Stimulated activated naive CD4-positive, alpha-beta T cell (primary cell): Measurements from ENCODE around the gene NAA16.

ENCODE experiments used
- DNase-seq, 6 experiments: peaks; one replicate each; lab custom pipeline; 2025; lab: John Stamatoyannopoulos, UW

Gene NAA16

DNA sequence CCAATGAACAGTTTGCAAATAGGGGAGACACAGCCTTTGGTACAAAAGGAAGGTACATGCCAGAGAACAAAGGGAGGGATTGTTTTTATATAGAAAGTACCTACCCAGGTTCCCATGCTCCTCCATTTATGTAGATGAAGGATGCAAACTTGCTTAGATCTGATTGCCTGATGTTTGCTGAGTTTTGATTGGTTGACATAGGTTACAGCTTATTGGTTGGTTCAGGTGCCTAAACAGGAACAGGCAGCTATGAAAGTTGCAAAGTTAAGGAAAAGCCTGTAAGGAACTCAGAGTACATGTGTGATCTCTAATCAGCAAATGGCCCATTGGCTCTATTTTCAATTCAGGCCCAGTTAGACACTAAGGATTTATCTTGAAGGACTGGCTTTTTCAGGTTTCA is 6.5 kb upstream of the NAA16 start:
- DNase-seq: no peak

DNA sequence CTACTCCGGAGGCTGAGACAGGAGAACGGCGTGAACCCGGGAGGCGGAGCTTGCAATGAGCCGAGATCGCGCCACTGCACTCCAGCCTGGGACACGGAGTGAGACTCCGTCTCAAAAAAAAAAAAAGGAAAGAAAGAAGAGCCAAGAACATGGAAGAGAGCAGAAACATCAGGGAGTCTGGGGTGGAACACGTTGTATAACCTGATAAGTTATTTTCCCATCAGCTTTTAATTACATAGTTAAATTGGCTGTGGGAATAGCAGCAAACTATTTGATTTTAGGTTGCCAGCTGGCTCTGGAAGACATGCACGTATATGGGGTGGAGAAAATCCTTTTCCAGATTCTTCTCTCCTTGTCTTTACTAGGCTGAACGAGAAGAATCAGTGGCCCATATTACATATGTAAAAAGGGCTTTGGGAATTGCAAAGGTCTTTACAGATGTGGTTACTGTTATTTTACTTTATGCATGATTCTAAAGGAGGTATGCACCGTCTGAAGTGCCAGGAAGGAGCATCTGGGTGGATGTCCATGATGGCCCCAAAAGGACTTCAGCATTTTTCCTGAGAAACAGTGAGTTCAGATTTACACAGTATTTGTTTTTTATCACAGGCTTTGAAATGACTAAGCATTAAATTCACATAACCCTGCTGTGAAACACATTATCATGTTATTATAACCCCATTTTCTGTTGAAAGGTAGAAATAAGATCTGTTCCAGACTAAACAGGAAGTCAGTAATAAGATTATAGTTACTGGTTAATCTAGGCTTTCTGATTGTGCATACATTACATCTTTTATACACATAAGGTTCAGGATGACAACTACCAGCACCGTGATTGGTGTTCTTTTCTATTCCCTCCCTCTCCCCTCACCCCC is 4.6 kb upstream of the NAA16 start:
- no peak for DNase-seq

DNA sequence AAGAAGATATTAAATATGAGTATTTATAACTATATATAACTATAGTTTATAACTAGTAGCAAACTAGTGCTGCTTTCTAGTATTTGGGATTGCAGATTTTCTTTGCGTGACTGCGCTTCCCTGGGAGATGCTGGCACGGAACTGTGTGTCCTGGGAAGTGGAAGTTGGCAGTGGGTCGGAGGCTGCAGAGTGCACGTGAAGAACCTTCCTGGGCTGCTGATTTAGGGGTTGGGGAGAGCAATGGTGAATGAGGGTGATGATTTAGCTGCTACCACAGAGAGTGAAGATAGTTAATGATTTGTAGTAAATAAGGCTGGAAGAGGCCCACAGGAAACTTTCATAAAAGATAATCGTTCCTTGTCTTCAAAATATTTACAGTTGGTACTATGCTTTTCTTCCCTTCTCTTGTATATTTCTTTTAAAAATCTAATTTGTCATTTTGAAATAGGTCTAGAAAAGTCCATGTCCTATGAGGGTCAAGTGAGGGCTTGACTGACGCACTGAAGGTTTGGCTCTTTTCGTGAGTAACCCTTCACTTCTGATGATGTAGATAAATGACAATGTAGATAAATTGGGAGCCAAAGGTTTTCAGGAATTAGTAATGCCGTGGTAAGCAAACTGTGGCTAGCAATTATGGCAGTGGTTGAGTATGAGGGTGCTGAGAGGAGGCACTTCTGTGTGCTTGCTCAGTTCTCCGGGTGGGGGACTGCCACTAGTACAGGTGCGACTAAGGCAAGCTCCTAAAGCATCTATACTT is 3.0 kb upstream of the NAA16 start:
- no peak for DNase-seq

DNA sequence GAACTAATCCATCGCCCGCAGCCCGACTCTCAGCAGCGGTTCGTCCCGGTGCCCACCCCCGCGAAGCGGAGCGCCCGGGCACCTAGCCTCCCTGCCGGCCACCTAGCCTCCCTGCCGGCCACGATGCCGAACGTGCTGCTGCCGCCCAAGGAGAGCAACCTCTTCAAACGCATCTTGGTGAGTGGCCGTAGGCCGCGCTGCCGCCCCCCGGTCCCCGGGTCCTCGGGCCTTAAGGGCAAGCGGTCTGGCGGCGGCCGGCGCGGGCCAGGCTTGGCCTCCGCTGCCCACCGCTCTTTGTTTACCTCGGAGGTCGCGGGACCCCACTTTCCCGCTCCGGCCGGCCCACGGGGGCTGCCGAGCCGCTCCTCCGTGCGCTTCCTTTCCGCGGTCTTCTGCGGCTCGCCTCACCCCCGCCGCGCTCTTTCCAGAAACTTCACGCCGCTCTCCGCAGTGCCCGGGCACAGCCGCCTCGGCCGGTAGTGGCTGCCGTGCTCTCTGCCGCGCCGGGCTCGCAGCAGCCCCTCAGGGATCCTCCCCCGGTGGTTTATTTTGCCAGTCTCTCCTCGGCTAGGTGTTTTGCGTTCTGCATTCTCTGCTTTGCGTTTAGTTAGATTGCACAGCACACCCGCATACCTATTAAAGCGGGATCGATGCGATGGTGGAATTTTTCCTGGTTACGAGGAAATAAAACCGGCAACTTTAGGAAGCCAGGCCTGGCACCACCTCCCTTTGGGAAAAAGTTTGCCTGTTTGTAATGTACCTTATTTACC is 524 bp downstream of the NAA16 start:
- peak; percentile 15 to 62 (median 47) for DNase-seq

DNA sequence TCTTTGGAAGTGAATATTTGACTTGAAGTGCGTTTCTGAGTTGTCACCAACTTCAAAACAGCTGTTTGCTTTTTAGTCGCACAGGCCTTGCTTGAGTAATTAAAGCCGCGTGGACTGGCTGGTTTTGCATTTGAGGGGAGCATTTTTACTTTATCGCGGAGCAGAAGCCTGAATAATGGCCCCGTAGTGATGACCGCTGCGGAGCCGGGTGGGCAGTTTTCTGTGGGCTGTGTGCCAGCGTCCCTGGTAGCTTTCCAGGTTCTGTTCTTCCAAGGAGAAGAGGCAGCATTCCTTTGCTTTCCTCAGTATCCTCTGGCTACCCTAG is 1.1 kb downstream of the NAA16 start:
- peak in 2 of 6 experiments; percentile 19 to 35 for DNase-seq

DNA sequence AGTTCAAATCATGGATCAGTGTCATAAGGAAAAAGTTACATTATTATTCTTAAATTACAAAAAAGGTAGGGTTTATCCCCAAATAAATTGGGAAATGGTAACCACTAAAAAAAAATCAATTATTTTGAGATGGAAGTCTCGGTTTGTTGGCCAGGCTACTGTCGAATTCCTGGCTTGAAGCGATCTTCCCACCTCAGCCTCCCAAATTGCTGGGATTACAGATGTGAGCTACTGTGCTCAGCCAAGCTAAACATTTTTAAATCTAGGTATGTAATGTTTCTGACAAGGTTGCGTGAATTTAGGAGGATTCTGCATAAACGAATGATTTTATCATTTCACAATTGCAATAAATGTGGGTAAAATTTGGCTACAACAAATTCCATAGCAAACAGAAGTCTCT is 2.0 kb downstream of the NAA16 start:
- no peak for DNase-seq

DNA sequence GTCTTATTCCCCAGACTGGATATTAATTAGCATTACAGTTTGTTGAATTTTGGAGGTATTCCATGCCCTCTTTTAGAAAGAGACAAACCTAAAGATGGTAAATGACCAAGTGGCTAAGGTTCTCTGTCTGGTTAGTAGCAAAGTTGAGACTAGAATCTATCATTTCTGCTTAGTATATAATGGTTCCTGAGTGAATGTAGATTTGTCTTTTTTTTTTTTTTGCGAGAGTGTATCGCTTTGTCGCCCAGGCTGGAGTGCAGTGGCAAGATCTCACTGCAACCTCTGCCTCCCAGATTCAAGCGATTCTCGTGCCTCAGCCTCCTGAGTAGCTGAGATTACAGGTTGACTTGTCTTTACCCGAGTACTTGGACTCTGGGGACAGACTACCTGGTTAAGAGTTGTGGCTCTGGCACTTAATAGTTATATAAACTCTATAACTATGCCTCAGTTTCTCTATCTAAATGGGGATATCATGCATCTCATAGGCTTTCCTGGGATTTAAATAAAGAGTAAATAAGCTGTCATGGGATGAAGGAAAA is 2.7 kb downstream of the NAA16 start:
- DNase-seq: peak in 1 of 6 experiments; percentile 13

DNA sequence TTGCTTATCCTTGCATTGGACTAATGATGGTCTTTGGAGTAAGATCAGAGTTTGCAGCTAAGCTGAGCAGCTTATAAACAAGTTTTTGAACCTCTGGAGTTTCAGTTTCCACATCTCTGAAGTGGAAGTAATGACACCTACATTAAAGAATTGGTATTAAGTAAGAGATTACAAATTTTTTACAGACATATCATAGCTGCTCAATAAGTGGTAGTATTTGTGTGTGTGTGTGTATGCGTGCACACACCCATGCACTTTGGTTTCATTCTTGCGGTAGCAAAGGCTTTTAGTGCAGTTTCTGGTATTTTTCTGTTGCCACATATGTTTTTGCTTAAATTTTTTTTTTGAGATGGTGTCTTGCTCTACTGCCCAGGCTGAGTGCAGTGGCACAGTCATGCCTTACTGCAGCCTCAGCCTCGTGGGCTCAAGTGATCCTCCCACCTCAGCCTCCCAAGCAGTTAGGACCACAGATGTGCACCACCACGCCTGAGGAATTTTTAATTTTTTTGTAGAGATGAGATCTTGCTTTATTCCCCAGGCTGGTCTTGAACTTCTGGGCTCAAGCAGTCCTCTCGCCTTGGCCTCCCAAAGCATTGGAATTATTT is 4.5 kb downstream of the NAA16 start:
- DNase-seq: peak in 1 of 6 experiments; percentile 3

DNA sequence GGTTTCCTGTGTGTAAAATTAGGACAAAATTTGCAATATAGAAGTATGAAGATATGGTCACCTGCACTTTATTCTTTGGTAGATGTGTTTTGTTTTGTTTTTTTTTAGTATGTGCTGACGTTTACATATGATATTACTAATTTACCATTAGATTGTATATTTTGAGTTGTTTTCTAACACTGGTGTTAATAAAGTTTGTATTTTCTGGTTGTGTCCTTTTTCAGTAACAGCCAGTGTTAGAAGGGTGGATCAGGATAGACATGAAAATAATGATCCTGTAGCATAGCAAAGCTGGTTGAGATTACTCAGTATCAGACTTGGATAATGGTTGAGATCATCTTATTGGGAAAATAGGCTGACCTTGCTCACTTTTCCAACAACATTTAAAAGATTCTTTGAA is 6.2 kb downstream of the NAA16 start:
- no peak for DNase-seq

DNA sequence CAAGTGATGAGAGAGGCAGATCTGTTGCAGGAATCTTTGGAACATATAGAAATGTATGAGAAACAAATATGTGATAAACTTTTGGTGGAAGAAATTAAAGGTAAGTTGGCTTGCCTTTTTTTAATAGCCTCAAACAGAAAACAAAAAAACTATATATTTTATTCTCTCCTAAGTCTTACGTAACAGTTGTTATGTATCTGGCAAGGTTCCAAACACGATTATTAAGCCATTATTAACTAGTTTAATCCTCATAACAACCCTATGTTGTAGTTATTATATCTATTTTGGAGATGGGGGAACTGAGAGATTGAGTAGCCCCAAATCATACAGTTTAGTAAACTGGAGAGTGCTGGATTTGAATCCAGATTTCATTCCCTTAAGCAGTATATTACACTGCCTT is 14.7 kb downstream of the NAA16 start:
- DNase-seq: no peak

DNA sequence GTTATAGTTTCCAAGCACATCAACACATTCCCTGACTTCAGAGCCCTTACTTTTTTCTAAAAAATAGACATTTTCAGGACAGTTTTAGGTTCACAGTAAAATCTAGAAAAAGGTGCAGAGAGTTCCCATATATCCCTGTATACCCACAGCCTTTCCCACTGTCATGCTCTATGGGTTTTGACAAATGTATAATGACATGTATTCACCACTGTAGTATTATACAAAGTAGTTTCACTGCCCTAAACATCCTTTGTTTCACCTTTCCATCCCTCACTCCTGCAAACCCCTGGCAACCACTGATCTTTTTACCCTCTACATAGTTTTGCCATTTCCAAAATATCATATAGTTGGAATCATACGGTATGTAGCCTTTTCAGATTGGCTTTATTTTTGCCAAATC is 15.6 kb downstream of the NAA16 start:
- no peak for DNase-seq

DNA sequence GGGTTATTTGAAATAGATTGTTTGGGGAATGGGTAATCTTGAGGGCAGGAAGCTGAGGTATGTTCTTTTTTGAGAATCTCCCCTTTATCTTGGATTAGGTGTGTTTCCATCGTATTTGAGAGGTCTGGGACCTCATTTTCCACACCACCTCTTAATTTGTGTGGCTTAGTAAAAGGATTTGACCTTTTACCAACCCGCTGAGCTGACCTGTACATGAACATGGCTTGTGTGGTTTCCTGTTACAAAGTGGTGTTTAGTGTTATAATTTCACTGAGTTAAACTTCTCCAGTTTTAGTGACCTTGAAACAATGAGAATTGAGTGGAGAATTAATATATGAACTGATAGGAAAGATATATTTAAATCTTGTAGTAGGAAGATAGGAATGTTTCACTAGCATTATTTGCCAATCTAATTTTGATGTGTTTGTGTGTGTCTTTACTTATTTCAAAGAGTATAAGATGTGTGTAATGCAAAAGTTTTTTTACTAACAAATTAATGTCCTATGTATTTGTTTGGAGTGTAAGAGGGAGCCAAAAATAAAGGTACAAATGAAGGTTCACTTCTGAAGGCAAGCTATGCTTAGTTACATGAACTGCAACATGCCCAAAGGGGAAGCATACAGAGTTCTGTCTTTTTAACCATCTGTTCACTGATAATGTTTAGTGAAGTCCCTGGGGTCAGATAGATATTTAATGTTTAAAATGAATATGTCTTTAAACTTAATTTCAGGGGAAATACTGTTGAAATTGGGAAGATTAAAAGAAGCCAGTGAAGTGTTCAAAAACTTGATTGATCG is 17.1 kb downstream of the NAA16 start:
- DNase-seq: no peak

DNA sequence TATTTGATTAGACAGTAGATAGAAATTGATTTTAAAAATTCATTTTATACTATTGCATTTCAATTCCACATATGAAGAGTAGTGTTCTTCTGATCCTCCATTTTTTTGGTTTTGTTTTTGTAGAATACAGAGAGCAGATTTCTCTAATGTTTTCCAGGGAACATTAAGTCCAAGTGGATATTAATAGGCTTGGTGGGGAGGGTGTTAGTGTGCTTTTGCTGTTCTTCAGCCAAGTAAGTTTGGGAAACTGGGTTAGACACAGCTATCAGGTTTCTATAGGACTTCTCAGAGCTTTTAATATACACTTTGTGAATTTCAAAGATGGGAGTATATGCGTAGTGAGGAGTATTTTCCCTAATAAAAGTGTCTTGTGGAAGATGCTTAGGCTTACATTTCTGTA is 21.8 kb downstream of the NAA16 start:
- no peak for DNase-seq

DNA sequence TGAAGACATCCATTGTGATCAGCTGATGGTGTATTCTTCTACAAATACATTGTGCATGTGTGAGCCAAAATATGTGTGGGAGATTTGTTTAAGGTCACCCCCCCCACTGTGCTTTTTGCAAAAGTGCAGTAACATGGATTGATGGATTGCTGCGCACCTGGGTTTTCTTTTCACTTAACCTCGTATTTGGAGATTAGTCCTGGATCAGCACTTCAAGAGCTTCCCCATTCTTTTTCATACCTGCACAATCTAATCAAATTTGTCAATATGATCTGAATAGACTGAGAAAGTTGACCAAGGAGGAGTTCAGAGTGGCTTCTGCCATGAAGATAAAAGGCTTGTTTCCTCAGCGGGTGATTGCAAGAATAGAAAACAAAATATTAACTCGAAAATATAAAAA is 23.7 kb downstream of the NAA16 start:
- no peak for DNase-seq

DNA sequence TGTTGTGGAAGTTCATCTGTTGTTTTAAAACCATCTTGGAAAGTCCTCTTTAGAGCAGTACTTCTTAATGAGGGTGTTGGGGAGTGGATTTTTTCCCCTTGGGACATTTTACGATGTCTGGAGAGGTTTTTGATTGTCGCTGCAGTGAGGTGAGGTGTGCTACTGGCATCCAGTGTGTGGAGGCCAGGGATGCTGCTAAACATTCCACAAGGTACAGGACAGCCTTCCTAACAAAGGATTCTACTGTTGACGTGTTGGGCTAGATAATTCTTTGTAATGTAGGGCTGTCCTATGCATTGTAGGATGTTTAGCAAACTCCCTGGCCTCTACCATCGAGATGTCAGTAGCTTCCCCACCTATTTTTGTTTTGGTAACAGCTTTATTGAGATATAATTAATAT is 33.3 kb downstream of the NAA16 start:
- DNase-seq: no peak

DNA sequence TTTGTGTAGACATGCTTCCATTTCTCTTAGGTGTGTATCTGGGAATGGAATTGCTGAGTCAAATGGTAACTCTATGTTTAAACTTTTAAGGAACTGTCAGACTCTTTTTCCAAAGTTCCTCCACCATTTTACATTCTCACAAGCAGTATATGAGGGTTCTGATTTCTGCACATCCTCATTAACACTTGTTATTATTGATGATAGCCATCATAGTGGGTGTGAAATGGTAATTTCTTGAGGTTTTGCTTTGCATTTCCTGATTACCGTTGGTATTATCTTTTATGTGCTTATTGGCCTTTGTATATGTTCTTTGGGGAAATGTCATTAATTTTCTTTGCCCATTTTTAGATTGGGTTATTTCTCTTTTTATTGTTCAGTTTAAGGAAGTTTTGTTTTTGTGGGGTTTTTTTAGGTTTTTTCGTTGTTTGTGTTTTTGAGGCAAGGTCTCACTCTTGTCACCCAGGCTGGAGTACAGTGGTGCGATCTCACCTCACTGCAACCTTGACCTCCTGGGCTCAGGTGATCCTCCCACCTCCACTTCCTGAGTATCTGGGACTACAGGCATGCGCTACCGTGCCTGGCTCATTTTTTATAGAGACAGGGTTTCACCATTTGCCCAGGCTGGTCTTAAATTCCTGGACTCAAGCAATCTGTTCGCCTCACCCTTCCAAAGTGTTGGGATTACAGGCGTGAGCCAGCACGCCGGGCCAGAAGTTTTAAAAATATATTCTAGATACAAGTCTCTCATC is 34.3 kb downstream of the NAA16 start:
- DNase-seq: no peak

DNA sequence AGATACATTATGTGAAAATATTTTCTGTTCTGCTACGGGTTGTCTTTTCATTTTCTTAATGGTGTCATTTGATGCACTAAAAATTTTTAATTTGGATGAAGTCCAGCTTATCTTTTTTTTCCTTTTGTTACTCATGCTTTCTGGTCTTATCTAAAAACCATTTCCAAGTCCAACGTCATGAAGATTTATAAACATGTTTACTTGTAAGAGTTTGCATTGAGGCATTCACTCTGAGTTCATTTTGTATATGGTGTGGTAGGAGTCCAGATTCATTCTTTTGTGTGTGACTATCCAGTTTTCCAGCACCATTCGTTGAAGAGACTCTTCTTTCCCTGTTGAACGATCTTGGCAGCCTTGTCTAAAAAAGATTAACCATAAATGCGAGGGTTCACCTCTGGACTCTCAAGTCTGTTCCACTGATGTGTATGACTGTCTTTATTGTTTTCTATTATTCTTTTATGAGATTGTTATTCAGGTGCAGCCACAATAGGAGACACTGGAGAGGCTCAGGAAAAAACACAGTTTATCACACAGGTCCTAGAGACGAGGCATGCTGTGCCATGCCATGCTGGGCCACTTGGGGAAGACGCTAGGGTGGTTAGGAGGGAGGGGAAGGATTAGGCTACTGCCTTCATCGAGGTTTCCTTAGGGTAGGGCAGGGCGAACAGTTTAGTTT is 35.0 kb downstream of the NAA16 start:
- no peak for DNase-seq

DNA sequence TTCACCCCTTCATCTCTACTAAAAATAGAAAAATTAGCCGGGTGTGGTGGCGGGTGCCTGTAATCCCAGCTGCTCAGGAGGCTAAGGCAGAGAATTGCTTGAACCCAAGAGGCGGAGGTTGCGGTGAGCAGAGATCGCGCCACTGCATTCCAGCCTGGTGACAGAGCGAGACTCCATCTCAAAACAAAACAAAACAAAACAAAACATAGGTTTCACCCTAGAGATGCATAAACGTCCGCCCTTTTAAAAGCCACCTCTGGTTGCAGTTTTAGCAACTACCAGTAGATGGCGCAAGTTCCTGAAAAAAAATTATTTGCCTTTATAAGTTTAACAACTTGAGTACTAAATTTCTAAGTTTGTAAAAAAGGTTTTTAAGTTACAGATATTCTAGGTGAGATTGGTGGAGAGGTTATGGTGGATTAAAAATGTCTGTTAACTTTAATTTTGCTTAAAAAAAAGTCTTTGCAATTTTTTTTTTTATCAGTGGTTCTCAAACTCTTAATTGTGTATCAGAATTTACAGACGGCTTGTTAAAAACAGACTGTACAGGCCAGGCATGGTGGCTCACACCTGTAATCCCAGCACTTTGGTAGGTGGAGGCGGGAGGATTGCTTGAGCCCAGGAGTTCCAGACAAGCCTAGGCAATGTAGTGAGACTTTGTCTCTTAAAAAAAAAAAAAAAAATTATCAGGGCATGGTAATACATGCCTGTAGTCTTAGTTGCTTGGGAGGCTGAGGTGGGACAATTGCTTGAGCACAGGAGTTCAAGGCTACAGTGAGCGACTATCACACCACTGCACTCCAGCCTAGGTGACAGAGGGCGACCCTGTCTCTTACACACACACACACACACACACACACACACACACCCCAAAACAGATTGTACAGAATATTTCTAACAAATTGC is 42.1 kb downstream of the NAA16 start:
- peak; percentile 17 to 78 (median 50) for DNase-seq

DNA sequence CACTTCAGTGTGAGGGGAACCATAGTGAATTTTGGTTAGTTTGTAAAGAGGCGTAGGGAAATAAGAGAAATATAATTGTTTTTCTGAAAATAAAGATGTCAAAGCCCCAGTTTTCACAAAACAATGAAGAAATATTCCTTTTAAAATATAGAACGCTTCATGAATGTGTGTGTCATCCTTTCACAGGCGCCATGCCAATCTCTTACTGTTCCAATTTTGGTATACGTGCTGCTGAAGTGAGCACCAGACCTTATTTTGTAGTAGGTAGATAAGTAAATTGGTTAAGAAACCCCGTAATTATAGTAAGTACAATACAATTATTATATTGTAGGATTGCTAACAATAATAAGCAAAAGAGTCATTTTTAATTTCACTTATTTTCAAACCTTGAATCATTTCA is 43.3 kb downstream of the NAA16 start:
- no peak for DNase-seq
